Bronchial epithelial cell (primary cell): ENCODE results near the gene ZC3HAV1. TPM values are rescaled to one million over a fixed set of nuclear protein-coding genes. Genes with fewer than 3 reads are reported as not detected.
A peak's percentile ranks its signal among the peaks of the same experiment; 100 is the strongest.
"Not testable (repeated sequence)": the region's sequence is repeated elsewhere in the genome, so short reads cannot be mapped to it uniquely, and the experiment has no call there.

Experiments
- DNase-seq: peaks from one replicate; pipeline ENCODE4 v3.0.0-alpha.2; 2010; ENCODE audit warnings: low read depth
- FAIRE-seq: peaks from 2 replicates; lab custom pipeline; 2011; peaks lifted over from hg19 to GRCh38; lab: Jason Lieb, UNC
- H3K27me3 ChIP-seq: 2 replicates; pipeline ENCODE4 v1.5.1; 2011; ENCODE audit warnings: low read length; ENCODE audit not compliant: control insufficient read depth, insufficient read depth
- H3K36me3 ChIP-seq: 2 replicates; pipeline ENCODE4 v1.5.1; 2011; ENCODE audit warnings: low read length; ENCODE audit not compliant: control insufficient read depth, insufficient read depth
- H3K4me3 ChIP-seq: 2 replicates; pipeline ENCODE4 v1.5.1; 2011; ENCODE audit warnings: mild to moderate bottlenecking, low read depth, low read length, control low read depth
- CTCF ChIP-seq: IDR thresholded peaks from 2 replicates; pipeline ENCODE4 v1.5.1; 2011; ENCODE audit warnings: mild to moderate bottlenecking, moderate library complexity, low read length, control low read depth, inconsistent platforms; ENCODE audit not compliant: insufficient read depth, severe bottlenecking
- total RNA-seq: library from RNA; depleted of rRNA; stranded (reverse); fragments of >200 nt; gene quantifications from 2 replicates; pipeline ENCODE4 v1.2.1, GENCODE V29; 2014

The ZC3HAV1 gene
- total RNA-seq, 1 donor from 2014 or later, result 11.3 TPM

- H3K4me3 ChIP-seq, result peak overlapping the region; percentile 98
- DNase-seq (peak; percentile 35), FAIRE-seq (no peak)
- H3K27me3 ChIP-seq, result no peaks in the 10 kb centered on the region
- no peaks in the 10 kb centered on the region for H3K36me3 ChIP-seq
- TF ChIP-seq CTCF, result no peak
Measured at GRCh38 chr7:139109983-139110411, 477 bp upstream of the ZC3HAV1 start.

DNA sequence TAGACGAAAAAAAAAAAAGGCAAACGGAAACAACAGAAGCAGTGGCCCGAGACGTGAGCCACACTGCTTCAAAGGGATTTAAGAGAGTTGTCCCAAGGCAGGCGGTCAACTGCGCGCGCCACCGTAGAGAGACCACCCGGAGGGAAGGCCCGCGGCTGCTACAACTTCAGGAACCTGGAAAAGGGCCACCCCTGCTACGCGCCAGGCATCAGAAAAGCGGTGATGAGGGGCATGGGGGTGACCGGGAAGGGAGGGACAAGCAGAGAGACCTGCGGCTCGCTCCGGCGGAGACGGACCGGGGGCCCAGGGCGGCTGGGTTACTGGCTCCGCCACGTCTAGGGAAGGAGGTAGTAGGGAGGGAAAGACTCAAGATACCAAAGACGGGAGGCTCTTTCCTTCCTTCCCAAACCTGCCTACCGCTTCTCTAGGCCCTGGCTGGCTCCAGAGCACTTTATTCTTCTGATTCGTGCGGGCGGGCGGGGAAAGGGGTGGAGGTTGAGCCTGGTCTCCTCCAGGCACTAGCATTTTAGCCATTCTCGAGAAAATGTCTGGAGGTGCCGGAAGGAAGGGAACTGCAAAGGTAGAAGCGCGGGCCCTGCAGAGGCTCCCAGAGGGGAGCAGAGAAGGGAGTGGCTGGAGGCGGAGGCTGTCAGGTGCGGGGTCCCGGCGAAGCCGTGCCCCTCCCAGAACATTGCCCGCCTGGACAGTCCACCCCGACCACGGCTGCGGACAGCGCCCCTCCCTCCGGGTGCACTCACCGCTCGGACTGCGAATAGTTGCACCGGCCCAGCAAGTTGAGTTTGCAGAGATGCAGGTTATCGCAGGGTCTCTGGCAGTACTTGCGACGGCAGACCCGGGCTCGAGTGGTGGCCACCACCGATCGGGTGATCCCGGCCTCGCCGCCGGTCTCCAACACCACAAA, 993 bp downstream of the ZC3HAV1 start:
- FAIRE-seq, result no peak
- no peak for TF ChIP-seq CTCF
- DNase-seq, result no peak
- H3K4me3 ChIP-seq, result peak overlapping the region; percentile 98
- H3K27me3 ChIP-seq, result no peaks in the 10 kb centered on the region
- H3K36me3 ChIP-seq, result no peaks in the 10 kb centered on the region

GRCh38 chr7:139106959-139107358, 2.6 kb downstream of the ZC3HAV1 start:
- Histone ChIP-seq H3K4me3 (no peak overlapping the region), H3K27me3 (no peaks in the 10 kb centered on the region), H3K36me3 (no peaks in the 10 kb centered on the region)
- no peak for TF ChIP-seq CTCF
- DNase-seq (no peak), FAIRE-seq (no peak)

DNA sequence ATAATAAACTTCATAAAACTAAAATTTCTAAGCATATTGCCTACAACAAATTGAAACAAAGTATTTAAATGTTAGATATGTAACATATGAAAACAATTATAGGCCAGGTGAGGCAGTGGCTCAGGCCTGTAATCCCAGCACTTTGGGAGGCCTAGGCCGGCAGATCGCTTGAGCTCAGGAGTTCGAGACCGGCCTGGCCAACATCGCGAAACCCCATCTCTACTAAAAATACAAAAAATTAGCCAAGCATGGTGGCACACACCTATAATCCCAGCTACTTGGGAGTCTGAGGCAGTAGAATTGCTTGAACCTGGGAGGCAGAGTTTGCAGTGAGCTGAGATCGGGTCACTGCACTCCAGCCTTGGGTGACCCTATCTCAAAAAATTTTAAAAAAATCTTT, 3.3 kb downstream of the ZC3HAV1 start:
- H3K36me3 ChIP-seq, H3K27me3 ChIP-seq, FAIRE-seq, DNase-seq, H3K4me3 ChIP-seq: not testable (repeated sequence)

- Histone ChIP-seq H3K4me3 (no peak overlapping the region), H3K27me3 (no peaks in the 10 kb centered on the region), H3K36me3 (no peaks in the 10 kb centered on the region)
- FAIRE-seq (no peak), DNase-seq (no peak)
- TF ChIP-seq CTCF, result no peak
Measured at GRCh38 chr7:139105484-139105883, 4.0 kb downstream of the ZC3HAV1 start.

GRCh38 chr7:139104091-139104450, 5.4 kb downstream of the ZC3HAV1 start:
- no peak overlapping the region for H3K4me3 ChIP-seq
- FAIRE-seq (no peak), DNase-seq (no peak)
- H3K36me3 ChIP-seq, result no peaks in the 10 kb centered on the region
- H3K27me3 ChIP-seq, result no peaks in the 10 kb centered on the region
- no peak for TF ChIP-seq CTCF
